Endothelial cell of umbilical vein (primary cell): ENCODE data around the gene PPP4R4. TPM values are rescaled to one million over a fixed set of nuclear protein-coding genes. Genes with fewer than 3 reads are reported as not detected.
"Not testable (repeated sequence)": the region's sequence is repeated elsewhere in the genome, so short reads cannot be mapped to it uniquely, and the experiment has no call there.

Experiments
- BruUV-seq: library from RNA; stranded (reverse); fragments of 400-500 nt; replicated peaks from 2 replicates; lab custom pipeline; 2021; lab: Mats Ljungman, UMichigan
- CTCF ChIA-PET: fragments of 300-600, 350-600 bp; sonication (Branson Sonifier 250); formaldehyde crosslinking; loops from one replicate; lab custom pipeline; 2021; ENCODE audit warnings: antibody characterized with exemption, inconsistent platforms; lab: Charles Lee
- POLR2A ChIA-PET: fragments of 300-600, 350-600 bp; sonication (Branson Sonifier 250); formaldehyde crosslinking; loops from one replicate; lab custom pipeline; 2021; ENCODE audit warnings: antibody characterized with exemption, inconsistent platforms; lab: Charles Lee
- DNase-seq: peaks from one replicate; pipeline ENCODE4 v3.0.0-alpha.2; 2011; ENCODE audit warnings: low read depth, low spot score
- FAIRE-seq: peaks from 2 replicates; lab custom pipeline; 2011; peaks lifted over from hg19 to GRCh38; lab: Jason Lieb, UNC
- H2AFZ ChIP-seq: 2 replicates; pipeline ENCODE4 v1.6.0; 2012; ENCODE audit warnings: low read depth, low read length, control low read depth, inconsistent platforms
- H3K27ac ChIP-seq: 2 replicates; pipeline ENCODE4 v1.5.1; 2011; ENCODE audit warnings: low read depth, mild to moderate bottlenecking, control low read depth, low read length, moderate library complexity; ENCODE audit not compliant: insufficient read depth
- H3K27me3 ChIP-seq, 2 experiments: 2 replicates each; pipeline versions ENCODE4 v1.6.0 to v1.6.1; 2011; ENCODE audit warnings: low read length in 2 of 2, mixed read lengths in 1 of 2; ENCODE audit not compliant: control insufficient read depth in 2 of 2, insufficient read depth in 2 of 2
- H3K36me3 ChIP-seq, 2 experiments: 2 replicates in 1 of 2; 3 replicates in 1 of 2; pipeline ENCODE4 v1.5.1; 2011; ENCODE audit warnings: low read length in 2 of 2, mild to moderate bottlenecking in 1 of 2, moderate library complexity in 1 of 2; ENCODE audit not compliant: control insufficient read depth in 2 of 2, insufficient read depth in 2 of 2; ENCODE audit errors: extremely low read depth in 1 of 2
- H3K4me1 ChIP-seq: 3 replicates; pipeline ENCODE4 v1.5.1; 2011; ENCODE audit warnings: mild to moderate bottlenecking, low read length; ENCODE audit not compliant: control insufficient read depth, insufficient read depth; ENCODE audit errors: extremely low read depth
- H3K4me2 ChIP-seq: 2 replicates; pipeline ENCODE4 v1.6.1; 2011; ENCODE audit warnings: low read length, control low read depth, mixed read lengths; ENCODE audit not compliant: insufficient read depth
- H3K4me3 ChIP-seq, 3 experiments: fragments of 200-600 bp in 1 of 3; sonication (generic), shearing (Covaris generic) in 1 of 3; replicated peaks in 1 of 3; 2 replicates each; pipeline ENCODE4 v1.5.1; 2011 to 2016; ENCODE audit warnings: control low read depth in 3 of 3, low read length in 3 of 3, mild to moderate bottlenecking in 2 of 3, inconsistent platforms in 1 of 3, low read depth in 1 of 3, moderate library complexity in 1 of 3; ENCODE audit not compliant: insufficient read depth in 1 of 3
- H3K79me2 ChIP-seq: 2 replicates; pipeline ENCODE4 v1.6.0; 2012; ENCODE audit warnings: low read length, inconsistent platforms; ENCODE audit not compliant: control insufficient read depth, insufficient read depth
- H3K9ac ChIP-seq: replicated peaks from 2 replicates; pipeline ENCODE3; 2011; ENCODE audit warnings: low read length, control low read depth; ENCODE audit not compliant: insufficient read depth; ENCODE audit errors: extremely low read depth
- H3K9me1 ChIP-seq: replicated peaks from 3 replicates; pipeline ENCODE4 v1.6.0; 2011; ENCODE audit warnings: mild to moderate bottlenecking, low read length; ENCODE audit not compliant: control insufficient read depth, insufficient read depth; ENCODE audit errors: extremely low read depth
- H3K9me3 ChIP-seq: replicated peaks from 2 replicates; pipeline ENCODE4 v1.5.1; 2012; ENCODE audit warnings: low read length, inconsistent platforms; ENCODE audit not compliant: control insufficient read depth, insufficient read depth
- H4K20me1 ChIP-seq: replicated peaks from 2 replicates; pipeline ENCODE3; 2011; ENCODE audit warnings: mild to moderate bottlenecking, low read length; ENCODE audit not compliant: control insufficient read depth, insufficient read depth; ENCODE audit errors: extremely low read depth
- GATA2 ChIP-seq: IDR thresholded peaks from 2 replicates; pipeline ENCODE4 v1.7.0; 2011; ENCODE audit warnings: low read depth, mild to moderate bottlenecking, moderate library complexity, mixed read lengths, low read length; ENCODE audit not compliant: insufficient read length, insufficient read depth
- JUN ChIP-seq: IDR thresholded peaks from 2 replicates; pipeline ENCODE4 v1.6.1; 2011; ENCODE audit warnings: borderline replicate concordance, low read depth; ENCODE audit not compliant: insufficient read length, insufficient read depth
- MYC ChIP-seq: IDR thresholded peaks from one replicate; pipeline ENCODE4 v1.6.1; 2011; ENCODE audit warnings: mild to moderate bottlenecking, low read depth, low read length
- POLR2A ChIP-seq: IDR thresholded peaks from 2 replicates; pipeline ENCODE4 v1.6.1; 2012; ENCODE audit warnings: low read depth, mild to moderate bottlenecking, control low read depth, low read length
- POLR2AphosphoS5 ChIP-seq: IDR thresholded peaks from 2 replicates; pipeline ENCODE4 v1.6.1; 2012; ENCODE audit warnings: low read depth, mild to moderate bottlenecking, control low read depth, low read length, moderate library complexity; ENCODE audit not compliant: insufficient read depth
- dilution Hi-C: fragments of 300-500 bp; cut with MboI; formaldehyde crosslinking; loops from one replicate; pipeline ENCODE4 v1.15.0; 2019; ENCODE audit warnings: low sequenced_read_pairs; ENCODE audit not compliant: extremely low pct_ligation_motif_present
- intact Hi-C: fragments of 100-400 bp; cut with micrococcal nuclease; formaldehyde crosslinking; loops from one replicate; pipeline ENCODE4 v1.10.0; 2022
- polyA plus RNA-seq, 4 experiments: library from polyadenylated mRNA; depleted of rRNA in 3 of 4; stranded (reverse) in 3 of 4; unstranded in 1 of 4; fragments of >200 nt; gene quantifications; 2 replicates each; pipeline versions ENCODE4 v1.2.1 to v1.2.3, GENCODE V29; 2011 to 2012; ENCODE audit warnings: missing spikeins in 1 of 4
- total RNA-seq: library from RNA; stranded (reverse); gene quantifications from 2 replicates; pipeline ENCODE4 v1.2.3, GENCODE V29; 2021
- TF ChIP-seq, protein P1 (sequence below): IDR thresholded peaks from 2 replicates; pipeline ENCODE4 v1.6.1; 2011; ENCODE audit not compliant: insufficient read depth, insufficient read length

Gene PPP4R4
- total and polyA plus RNA-seq, 2 donors (not counting 3 experiments of a cell fraction or from before 2014, with no cell fraction given): not detected

- H2AFZ ChIP-seq: no peak overlapping the region
- H3K79me2 ChIP-seq: no peaks in the 10 kb centered on the region
- POLR2A ChIA-PET: no interaction called here
- H3K9ac ChIP-seq: no peak overlapping the region
- no TSS peak for BruUV-seq
- no peak overlapping the region for H3K4me2 ChIP-seq
- CTCF ChIA-PET: interaction anchor here (1.1 kb wide), 2 partner anchors 16 to 21 kb away, joined by 3 to 5 read pairs; partner anchors contain the start of gene PPP4R4
- H3K27ac ChIP-seq: no peak overlapping the region
- no peaks in the 10 kb centered on the region for H3K9me3 ChIP-seq
- no peak for FAIRE-seq
- H3K9me1 ChIP-seq: no peaks in the 10 kb centered on the region
- H4K20me1 ChIP-seq: no peaks in the 10 kb centered on the region
- H3K36me3 ChIP-seq: no peaks in the 10 kb centered on the region
- dilution Hi-C loops: no loop called here
- TF ChIP-seq POLR2A: no peak
- TF ChIP-seq MYC: no peak
- TF ChIP-seq POLR2AphosphoS5: no peak
- TF ChIP-seq, protein P1, sequence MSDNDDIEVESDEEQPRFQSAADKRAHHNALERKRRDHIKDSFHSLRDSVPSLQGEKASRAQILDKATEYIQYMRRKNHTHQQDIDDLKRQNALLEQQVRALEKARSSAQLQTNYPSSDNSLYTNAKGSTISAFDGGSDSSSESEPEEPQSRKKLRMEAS: no peak
- H3K4me3 ChIP-seq: no peak overlapping the region
- no peak for DNase-seq
- intact Hi-C loops: no loop called here
- no peaks in the 10 kb centered on the region for H3K27me3 ChIP-seq
- no peaks in the 10 kb centered on the region for H3K4me1 ChIP-seq
Measured at GRCh38 chr14:94152676-94153075, 21.4 kb upstream of the PPP4R4 start.

GRCh38 chr14:94153750-94154342 lies 20.3 kb upstream of the PPP4R4 start:
- H2AFZ ChIP-seq: no peak overlapping the region
- no peak overlapping the region for H3K27ac ChIP-seq
- no peaks in the 10 kb centered on the region for H4K20me1 ChIP-seq
- dilution Hi-C loops: no loop called here
- no peaks in the 10 kb centered on the region for H3K79me2 ChIP-seq
- FAIRE-seq: no peak
- H3K4me3 ChIP-seq: no peak overlapping the region
- H3K36me3 ChIP-seq: no peaks in the 10 kb centered on the region
- TF ChIP-seq JUN (no peak), GATA2 (no peak), MYC (no peak)
- DNase-seq: no peak
- no peak overlapping the region for H3K9ac ChIP-seq
- no peak overlapping the region for H3K4me2 ChIP-seq
- CTCF ChIA-PET: interaction anchor here (0.6 to 1.1 kb wide), 2 partner anchors 17 to 23 kb away, joined by 3 to 5 read pairs; no protein-coding TSS in a partner anchor
- H3K4me1 ChIP-seq: no peaks in the 10 kb centered on the region
- POLR2A ChIA-PET: no interaction called here
- intact Hi-C loops: no loop called here
- H3K9me3 ChIP-seq: no peaks in the 10 kb centered on the region
- BruUV-seq: no TSS peak
- no peaks in the 10 kb centered on the region for H3K9me1 ChIP-seq
- H3K27me3 ChIP-seq: no peaks in the 10 kb centered on the region

DNA sequence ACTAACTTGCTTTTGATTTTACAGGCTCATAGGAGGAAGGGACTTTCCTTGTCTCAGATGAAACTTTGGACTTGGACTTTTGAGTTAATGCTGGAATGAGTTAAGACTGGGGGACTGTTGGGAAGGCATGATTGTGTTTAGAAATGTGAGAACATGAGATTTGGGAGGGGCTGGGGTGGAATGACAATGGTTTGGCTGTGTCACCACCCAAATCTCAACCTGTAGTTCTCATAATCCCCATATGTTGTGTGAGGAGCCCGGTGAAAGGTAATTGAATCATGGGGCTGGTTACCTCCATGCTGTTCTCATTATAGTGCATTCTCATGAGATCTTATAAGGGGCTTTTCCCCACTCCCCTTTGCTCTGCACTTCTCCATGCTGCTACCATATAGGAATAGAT lies 18.0 kb upstream of the PPP4R4 start:
- H2AFZ ChIP-seq, H3K9me3 ChIP-seq, DNase-seq, FAIRE-seq, H3K4me1 ChIP-seq, H4K20me1 ChIP-seq, CTCF ChIA-PET, BruUV-seq, POLR2A ChIA-PET, H3K79me2 ChIP-seq, dilution Hi-C loops, H3K4me3 ChIP-seq, H3K4me2 ChIP-seq, intact Hi-C loops, H3K9me1 ChIP-seq, H3K27ac ChIP-seq, H3K9ac ChIP-seq, H3K36me3 ChIP-seq, H3K27me3 ChIP-seq: not testable (repeated sequence)
